ENCODE data around the gene TMX3.
A peak's percentile ranks its signal among the peaks of the same experiment; 100 is the strongest.

The TMX3 gene, protein sequence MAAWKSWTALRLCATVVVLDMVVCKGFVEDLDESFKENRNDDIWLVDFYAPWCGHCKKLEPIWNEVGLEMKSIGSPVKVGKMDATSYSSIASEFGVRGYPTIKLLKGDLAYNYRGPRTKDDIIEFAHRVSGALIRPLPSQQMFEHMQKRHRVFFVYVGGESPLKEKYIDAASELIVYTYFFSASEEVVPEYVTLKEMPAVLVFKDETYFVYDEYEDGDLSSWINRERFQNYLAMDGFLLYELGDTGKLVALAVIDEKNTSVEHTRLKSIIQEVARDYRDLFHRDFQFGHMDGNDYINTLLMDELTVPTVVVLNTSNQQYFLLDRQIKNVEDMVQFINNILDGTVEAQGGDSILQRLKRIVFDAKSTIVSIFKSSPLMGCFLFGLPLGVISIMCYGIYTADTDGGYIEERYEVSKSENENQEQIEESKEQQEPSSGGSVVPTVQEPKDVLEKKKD

DNA sequence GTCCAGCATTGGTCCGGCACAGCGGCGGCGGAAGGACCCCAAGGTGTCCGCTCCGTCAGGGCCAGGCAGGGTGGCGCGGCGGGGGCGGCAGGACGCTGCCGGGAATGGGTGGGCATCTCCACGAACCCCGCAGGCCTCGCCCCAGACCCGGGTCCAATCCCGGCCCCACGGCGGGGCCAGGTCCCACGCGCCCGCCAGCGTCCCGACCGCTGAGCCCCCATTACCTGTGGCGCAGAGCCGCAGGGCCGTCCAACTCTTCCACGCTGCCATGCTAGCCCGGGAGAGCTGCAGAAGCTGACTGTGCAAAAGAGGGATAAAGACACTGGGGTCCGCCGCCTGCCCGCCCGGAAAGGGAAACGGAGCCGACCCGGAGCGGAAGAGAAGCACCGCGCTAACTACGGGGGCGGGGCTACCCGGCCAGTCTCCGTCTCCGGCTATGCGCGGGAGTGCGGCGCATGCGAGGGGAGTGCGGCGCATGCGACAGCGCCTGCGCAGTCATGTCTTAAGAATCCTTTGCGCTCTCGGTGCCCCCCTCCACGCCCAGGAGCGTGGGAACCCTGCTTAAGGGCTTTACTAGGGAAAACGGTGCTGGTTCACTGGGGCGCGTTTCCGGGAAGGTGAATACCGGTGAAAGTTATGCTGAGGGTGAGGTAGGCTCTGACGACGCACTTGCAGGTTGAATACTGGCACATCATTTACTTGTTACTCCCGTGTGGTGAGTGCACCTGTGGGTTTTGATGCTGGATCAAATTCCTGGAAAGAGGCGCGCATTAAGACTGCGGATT lies at the start of gene TMX3:
TSS of gene TMX3 (minus strand) at position 397 of the 785 bp plus-strand sequence. CDS start at position 270, 127 bp downstream.
- peak within 1 kb of the TSS; percentile 73 for H3K4me3 ChIP-seq (ENCODE audit: low read length)
- no peaks in the 10 kb centered on the region for H3K9me3 ChIP-seq (ENCODE audit: control insufficient read depth, low read length)
- H3K36me3 ChIP-seq (ENCODE audit: control insufficient read depth, insufficient read depth, low read length) = no peaks in the 10 kb centered on the region
- H3K9ac ChIP-seq (ENCODE audit: low read length) = peak within 1 kb of the TSS; percentile 74
- H3K4me1 ChIP-seq (ENCODE audit: control insufficient read depth, insufficient read depth, low read length) = no peaks in the 10 kb centered on the region
- no peaks in the 10 kb centered on the region for H3K27me3 ChIP-seq (ENCODE audit: control insufficient read depth, insufficient read depth, low read length)

DNA sequence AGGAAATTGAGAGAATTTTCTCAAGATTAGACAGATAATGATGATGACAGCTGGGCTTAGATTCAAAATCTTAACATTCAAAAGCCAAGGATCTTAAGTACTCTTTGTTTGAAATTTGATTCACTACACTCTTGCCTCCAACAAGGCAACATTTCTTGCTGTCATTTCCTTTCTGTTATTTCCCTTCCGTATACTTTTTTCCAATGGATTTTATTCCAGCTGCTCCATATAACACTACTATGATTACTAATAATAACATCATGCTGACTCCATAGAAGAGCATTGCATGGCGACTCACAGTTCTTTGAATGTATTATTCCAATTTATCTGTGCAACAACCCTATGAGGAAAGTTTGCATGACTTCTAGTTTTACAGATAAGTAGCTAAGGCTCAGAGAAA lies 49.1 kb upstream of the TMX3 start:
- H3K36me3 ChIP-seq (ENCODE audit: control insufficient read depth, insufficient read depth, low read length) = no peaks in the 10 kb centered on the region
- H3K9ac ChIP-seq (ENCODE audit: low read length) = no peak overlapping the region
- H3K9me3 ChIP-seq (ENCODE audit: control insufficient read depth, low read length) = no peaks in the 10 kb centered on the region
- no peaks in the 10 kb centered on the region for H3K27me3 ChIP-seq (ENCODE audit: control insufficient read depth, insufficient read depth, low read length)
- no peak overlapping the region for H3K4me3 ChIP-seq (ENCODE audit: low read length)
- no peaks in the 10 kb centered on the region for H3K4me1 ChIP-seq (ENCODE audit: control insufficient read depth, insufficient read depth, low read length)

DNA sequence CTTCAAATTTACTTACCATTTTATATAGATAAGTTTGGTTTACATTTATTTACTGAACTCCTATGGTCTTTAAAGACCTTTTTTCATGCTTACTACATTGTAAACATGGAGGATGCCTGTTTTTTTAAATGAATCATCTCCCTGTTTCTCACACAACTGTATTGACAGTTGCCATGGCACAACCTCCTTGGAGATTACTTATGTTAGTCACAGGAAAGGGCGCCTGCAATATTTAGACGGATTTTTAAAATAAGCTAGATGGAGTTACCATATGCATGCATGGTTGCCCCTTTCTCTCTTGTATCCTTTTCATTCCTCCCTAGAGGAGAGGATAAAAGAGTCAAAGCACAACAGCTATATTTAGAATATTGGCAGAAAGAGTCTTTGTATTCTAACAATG lies 48.2 kb upstream of the TMX3 start:
- no peaks in the 10 kb centered on the region for H3K36me3 ChIP-seq (ENCODE audit: control insufficient read depth, insufficient read depth, low read length)
- H3K9ac ChIP-seq (ENCODE audit: low read length) = no peak overlapping the region
- H3K27me3 ChIP-seq (ENCODE audit: control insufficient read depth, insufficient read depth, low read length) = no peaks in the 10 kb centered on the region
- H3K9me3 ChIP-seq (ENCODE audit: control insufficient read depth, low read length) = no peaks in the 10 kb centered on the region
- H3K4me3 ChIP-seq (ENCODE audit: low read length) = no peak overlapping the region
- no peaks in the 10 kb centered on the region for H3K4me1 ChIP-seq (ENCODE audit: control insufficient read depth, insufficient read depth, low read length)

DNA sequence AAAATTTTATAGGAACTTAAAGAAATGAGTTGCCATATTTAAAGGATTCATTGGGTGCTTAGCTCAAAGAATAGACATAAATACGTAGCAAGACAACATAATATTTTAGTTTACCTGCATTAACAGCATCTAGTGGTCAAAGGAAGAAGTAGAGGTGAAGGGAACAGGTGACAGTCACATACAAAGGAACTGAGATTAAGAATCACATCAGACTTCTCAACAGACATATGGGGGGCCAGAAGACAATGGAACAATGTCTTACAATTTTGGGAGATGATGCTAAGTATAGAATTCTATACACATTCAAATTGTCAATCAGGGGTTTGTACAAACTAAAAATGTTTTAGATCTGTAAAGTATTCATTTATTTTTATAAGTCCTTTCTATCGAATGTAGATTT lies 44.4 kb upstream of the TMX3 start:
- H3K27me3 ChIP-seq (ENCODE audit: control insufficient read depth, insufficient read depth, low read length) = no peaks in the 10 kb centered on the region
- no peaks in the 10 kb centered on the region for H3K4me1 ChIP-seq (ENCODE audit: control insufficient read depth, insufficient read depth, low read length)
- no peaks in the 10 kb centered on the region for H3K36me3 ChIP-seq (ENCODE audit: control insufficient read depth, insufficient read depth, low read length)
- no peak overlapping the region for H3K9ac ChIP-seq (ENCODE audit: low read length)
- no peak overlapping the region for H3K4me3 ChIP-seq (ENCODE audit: low read length)
- H3K9me3 ChIP-seq (ENCODE audit: control insufficient read depth, low read length) = no peaks in the 10 kb centered on the region

DNA sequence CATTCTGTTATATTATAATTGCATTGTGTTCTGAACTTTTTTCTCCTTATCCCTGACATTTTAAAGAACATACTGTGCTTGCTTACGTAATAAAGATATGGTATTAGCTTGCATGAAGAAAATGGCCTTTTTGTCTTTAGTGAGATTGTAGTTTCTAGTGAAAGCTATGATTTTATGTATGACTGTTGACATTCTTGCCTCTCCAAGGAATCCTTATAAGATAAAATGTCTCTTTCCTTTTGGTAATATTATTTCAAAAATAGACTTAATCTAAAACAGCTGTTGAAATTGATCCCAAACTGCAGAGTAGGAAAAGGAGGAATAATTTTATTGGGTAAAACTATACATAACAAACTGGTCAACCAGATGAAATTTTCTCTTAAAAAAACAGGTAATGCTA lies 42.2 kb upstream of the TMX3 start:
- Histone ChIP-seq H3K9ac (ENCODE audit: low read length) (no peak overlapping the region), H3K4me1 (ENCODE audit: control insufficient read depth, insufficient read depth, low read length) (no peaks in the 10 kb centered on the region), H3K27me3 (ENCODE audit: control insufficient read depth, insufficient read depth, low read length) (no peaks in the 10 kb centered on the region), H3K4me3 (ENCODE audit: low read length) (no peak overlapping the region), H3K9me3 (ENCODE audit: control insufficient read depth, low read length) (no peaks in the 10 kb centered on the region), H3K36me3 (ENCODE audit: control insufficient read depth, insufficient read depth, low read length) (no peaks in the 10 kb centered on the region)

DNA sequence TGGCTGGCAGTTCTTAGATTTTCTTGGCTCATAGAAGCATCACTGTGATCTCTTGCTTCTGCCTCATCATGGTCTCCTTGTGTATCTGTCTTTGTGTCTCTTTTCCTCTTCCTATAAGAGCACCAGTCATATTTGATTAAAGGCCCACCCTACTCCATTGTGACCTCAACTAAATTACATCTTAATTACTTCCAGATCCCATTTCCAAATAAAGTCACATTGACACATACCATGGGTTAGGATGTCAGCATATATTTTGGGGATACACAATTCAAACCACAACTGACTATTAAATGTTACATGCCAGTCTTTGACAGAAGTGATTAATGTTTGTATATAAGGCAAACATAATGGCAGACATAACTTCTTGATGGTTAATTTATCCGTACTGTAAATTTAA lies 27.3 kb upstream of the TMX3 start:
- Histone ChIP-seq H3K9ac (ENCODE audit: low read length) (no peak overlapping the region), H3K4me1 (ENCODE audit: control insufficient read depth, insufficient read depth, low read length) (no peaks in the 10 kb centered on the region), H3K4me3 (ENCODE audit: low read length) (no peak overlapping the region), H3K36me3 (ENCODE audit: control insufficient read depth, insufficient read depth, low read length) (no peaks in the 10 kb centered on the region), H3K27me3 (ENCODE audit: control insufficient read depth, insufficient read depth, low read length) (no peaks in the 10 kb centered on the region), H3K9me3 (ENCODE audit: control insufficient read depth, low read length) (no peaks in the 10 kb centered on the region)

DNA sequence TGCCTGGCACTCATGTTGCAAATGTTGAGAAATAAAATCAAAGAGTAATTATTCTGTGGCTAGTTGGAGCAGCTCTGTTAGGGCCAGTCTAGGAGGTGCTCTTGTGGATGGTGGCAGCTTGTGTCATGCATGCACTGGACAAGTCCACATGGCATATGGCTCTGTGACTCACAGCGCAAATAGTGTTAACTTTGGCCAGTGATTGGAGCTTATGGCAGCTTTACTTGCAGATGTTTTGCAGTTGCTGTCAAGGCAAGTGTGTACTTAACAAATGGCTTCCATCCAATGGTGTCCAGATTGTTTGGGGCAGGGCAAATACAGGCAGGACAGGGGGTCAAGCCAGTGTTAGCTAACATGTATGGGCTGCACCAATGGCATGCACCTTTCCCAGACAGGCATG lies 26.1 kb upstream of the TMX3 start:
- Histone ChIP-seq H3K9me3 (ENCODE audit: control insufficient read depth, low read length) (no peaks in the 10 kb centered on the region), H3K36me3 (ENCODE audit: control insufficient read depth, insufficient read depth, low read length) (no peaks in the 10 kb centered on the region), H3K9ac (ENCODE audit: low read length) (no peak overlapping the region), H3K4me1 (ENCODE audit: control insufficient read depth, insufficient read depth, low read length) (no peaks in the 10 kb centered on the region), H3K27me3 (ENCODE audit: control insufficient read depth, insufficient read depth, low read length) (no peaks in the 10 kb centered on the region), H3K4me3 (ENCODE audit: low read length) (no peak overlapping the region)

DNA sequence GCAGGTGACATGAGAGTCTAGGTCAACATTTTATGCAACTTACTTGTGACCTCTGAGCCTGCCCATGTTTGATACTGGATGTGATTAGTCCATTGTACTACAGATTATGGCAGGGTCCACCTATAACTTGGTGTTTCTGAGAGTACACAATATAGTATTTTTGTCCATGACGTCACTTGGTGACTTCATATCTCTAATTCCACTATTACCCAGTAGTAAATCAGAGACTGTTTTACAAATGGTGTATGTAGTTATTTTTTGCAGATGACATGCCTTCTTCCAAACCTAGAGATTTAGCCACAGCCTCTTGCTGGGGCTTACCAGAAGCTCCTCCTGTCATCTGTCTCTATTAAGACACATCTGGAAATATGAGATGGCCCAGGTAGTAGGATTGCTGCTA lies 24.6 kb upstream of the TMX3 start:
- H3K4me1 ChIP-seq (ENCODE audit: control insufficient read depth, insufficient read depth, low read length) = no peaks in the 10 kb centered on the region
- H3K36me3 ChIP-seq (ENCODE audit: control insufficient read depth, insufficient read depth, low read length) = no peaks in the 10 kb centered on the region
- H3K4me3 ChIP-seq (ENCODE audit: low read length) = no peak overlapping the region
- H3K9ac ChIP-seq (ENCODE audit: low read length) = no peak overlapping the region
- H3K9me3 ChIP-seq (ENCODE audit: control insufficient read depth, low read length) = no peaks in the 10 kb centered on the region
- H3K27me3 ChIP-seq (ENCODE audit: control insufficient read depth, insufficient read depth, low read length) = no peaks in the 10 kb centered on the region

DNA sequence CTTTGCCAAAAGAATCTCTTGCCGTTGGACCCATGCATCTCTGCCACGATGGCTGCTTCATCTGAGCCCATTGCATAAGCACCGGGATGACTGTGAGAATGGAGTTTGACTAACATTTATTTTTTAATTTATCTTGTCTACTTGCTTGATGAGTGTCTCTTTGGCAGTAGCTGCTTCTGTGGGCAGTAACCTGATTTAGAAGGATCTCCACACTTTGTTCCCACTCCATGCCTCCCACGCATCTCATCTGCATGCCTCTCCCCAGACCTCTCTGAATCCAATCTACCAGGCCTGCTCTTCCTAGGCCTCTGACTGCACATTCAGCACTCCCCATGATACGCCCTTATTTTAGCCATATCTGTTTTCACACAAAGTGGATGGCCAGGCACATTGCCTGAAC lies 23.7 kb upstream of the TMX3 start:
- Histone ChIP-seq H3K9me3 (ENCODE audit: control insufficient read depth, low read length) (no peaks in the 10 kb centered on the region), H3K9ac (ENCODE audit: low read length) (no peak overlapping the region), H3K36me3 (ENCODE audit: control insufficient read depth, insufficient read depth, low read length) (no peaks in the 10 kb centered on the region), H3K4me3 (ENCODE audit: low read length) (no peak overlapping the region), H3K4me1 (ENCODE audit: control insufficient read depth, insufficient read depth, low read length) (no peaks in the 10 kb centered on the region), H3K27me3 (ENCODE audit: control insufficient read depth, insufficient read depth, low read length) (no peaks in the 10 kb centered on the region)

DNA sequence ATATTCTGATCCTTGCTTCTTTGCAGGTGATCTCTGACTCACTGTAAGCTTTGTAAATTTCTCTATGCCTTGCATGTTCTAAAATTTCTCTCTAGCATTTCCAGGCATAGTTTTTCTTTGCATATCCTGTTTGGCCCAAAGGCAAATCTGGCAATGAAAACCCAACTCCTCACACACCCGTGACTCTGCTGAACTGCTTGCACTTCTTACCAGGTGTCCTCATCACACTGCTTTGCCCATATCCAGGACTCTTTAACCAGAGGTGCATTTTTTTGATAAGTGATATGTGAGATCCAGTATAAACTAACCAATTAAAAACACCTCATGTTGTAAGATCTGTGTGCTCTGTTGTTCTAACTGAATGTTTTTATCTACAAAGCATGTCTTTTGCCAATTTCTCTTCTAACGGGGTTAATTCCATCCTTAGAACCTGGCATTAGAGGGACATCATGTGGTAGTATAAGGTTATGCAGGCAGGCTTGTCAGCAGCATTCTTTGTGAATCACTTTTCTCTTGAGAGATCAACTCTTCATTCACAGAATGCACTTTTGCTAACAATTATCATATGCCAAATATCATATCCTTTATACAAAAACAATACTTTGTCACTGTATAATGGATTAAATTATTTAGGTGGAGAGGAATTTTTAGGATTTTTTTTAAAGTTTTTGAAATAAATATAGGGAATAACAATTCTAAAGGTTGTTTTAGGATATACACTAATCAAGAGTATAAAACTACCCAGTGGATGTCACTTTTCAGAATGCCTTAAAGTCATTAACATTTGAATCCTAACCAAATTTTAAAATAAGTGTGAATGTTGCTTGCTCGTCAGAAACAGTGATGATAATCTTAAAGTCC lies 20.8 kb upstream of the TMX3 start:
- H3K4me3 ChIP-seq (ENCODE audit: low read length) = no peak overlapping the region
- no peaks in the 10 kb centered on the region for H3K4me1 ChIP-seq (ENCODE audit: control insufficient read depth, insufficient read depth, low read length)
- H3K9ac ChIP-seq (ENCODE audit: low read length) = no peak overlapping the region
- no peaks in the 10 kb centered on the region for H3K36me3 ChIP-seq (ENCODE audit: control insufficient read depth, insufficient read depth, low read length)
- no peaks in the 10 kb centered on the region for H3K9me3 ChIP-seq (ENCODE audit: control insufficient read depth, low read length)
- H3K27me3 ChIP-seq (ENCODE audit: control insufficient read depth, insufficient read depth, low read length) = no peaks in the 10 kb centered on the region

DNA sequence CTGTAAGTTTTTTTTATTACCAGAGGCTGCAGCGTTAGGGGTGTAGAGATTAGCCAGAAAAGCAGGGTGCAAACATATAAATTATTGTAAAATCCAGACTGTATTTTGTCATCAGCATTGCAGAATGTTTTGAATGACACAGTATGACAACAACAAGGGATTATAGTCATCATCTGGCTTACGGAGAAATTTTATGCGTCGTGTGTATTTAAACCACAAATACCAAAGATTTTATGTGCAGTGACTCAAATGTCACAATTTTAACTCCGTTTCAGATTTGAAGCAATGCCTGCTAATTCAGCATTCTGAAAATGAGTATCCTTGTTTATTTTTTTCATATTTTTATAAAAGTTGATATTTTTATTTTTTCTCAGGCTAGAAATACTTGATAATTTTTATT lies 19.4 kb upstream of the TMX3 start:
- Histone ChIP-seq H3K9ac (ENCODE audit: low read length) (no peak overlapping the region), H3K9me3 (ENCODE audit: control insufficient read depth, low read length) (no peaks in the 10 kb centered on the region), H3K27me3 (ENCODE audit: control insufficient read depth, insufficient read depth, low read length) (no peaks in the 10 kb centered on the region), H3K36me3 (ENCODE audit: control insufficient read depth, insufficient read depth, low read length) (no peaks in the 10 kb centered on the region), H3K4me1 (ENCODE audit: control insufficient read depth, insufficient read depth, low read length) (no peaks in the 10 kb centered on the region), H3K4me3 (ENCODE audit: low read length) (no peak overlapping the region)

DNA sequence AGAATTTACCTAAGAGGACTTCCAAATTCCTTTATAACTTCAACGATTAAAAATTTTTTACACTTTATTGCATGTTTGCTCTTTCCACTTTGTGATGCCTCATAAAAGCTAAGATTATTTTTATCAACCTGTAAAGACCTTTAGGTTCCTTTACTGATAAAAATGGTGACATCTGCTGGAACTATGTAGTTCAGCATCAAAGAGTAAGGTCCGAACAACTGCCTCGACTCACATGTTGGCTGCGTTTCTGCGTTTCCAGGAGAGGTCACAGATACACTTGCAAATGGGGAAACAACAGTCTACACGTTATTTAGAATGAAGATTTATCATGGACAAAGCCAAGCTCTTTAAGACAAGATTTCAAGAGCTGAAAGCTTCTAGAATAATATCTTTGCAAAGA lies 18.8 kb upstream of the TMX3 start:
- no peaks in the 10 kb centered on the region for H3K9me3 ChIP-seq (ENCODE audit: control insufficient read depth, low read length)
- no peak overlapping the region for H3K4me3 ChIP-seq (ENCODE audit: low read length)
- H3K9ac ChIP-seq (ENCODE audit: low read length) = no peak overlapping the region

More for the DNA sequence above, 18.8 kb upstream of the TMX3 start:
- no peaks in the 10 kb centered on the region for H3K4me1 ChIP-seq (ENCODE audit: control insufficient read depth, insufficient read depth, low read length)
- no peaks in the 10 kb centered on the region for H3K36me3 ChIP-seq (ENCODE audit: control insufficient read depth, insufficient read depth, low read length)
- H3K27me3 ChIP-seq (ENCODE audit: control insufficient read depth, insufficient read depth, low read length) = no peaks in the 10 kb centered on the region
